Eye (tissue), 1 donor: Measurements from ENCODE around the gene HIP1R.

Experiments used
- DNase-seq: peaks from one replicate; pipeline ENCODE4 v3.0.0-alpha.2; 2015

The HIP1R gene

GRCh38 chr12:122830517-122831214, 4.6 kb upstream of the HIP1R start:
- DNase-seq, result no peak

GRCh38 chr12:122834104-122834920, 945 bp upstream of the HIP1R start:
- DNase-seq, result peak; percentile 94

GRCh38 chr12:122835750-122836026, 431 bp downstream of the HIP1R start:
- DNase-seq, result peak; percentile 35

GRCh38 chr12:122836027-122836921, 1.0 kb downstream of the HIP1R start:
- peak; percentile 66 for DNase-seq

- DNase-seq, result no peak
Measured at GRCh38 chr12:122837306-122838265, 2.3 kb downstream of the HIP1R start.

- DNase-seq, result no peak
Measured at GRCh38 chr12:122838841-122839240, 3.6 kb downstream of the HIP1R start.

- DNase-seq, result no peak
Measured at GRCh38 chr12:122839907-122840554, 4.8 kb downstream of the HIP1R start.

GRCh38 chr12:122840580-122841513, 5.6 kb downstream of the HIP1R start:
- no peak for DNase-seq

GRCh38 chr12:122841544-122842321, 6.5 kb downstream of the HIP1R start:
- no peak for DNase-seq

- no peak for DNase-seq
Measured at GRCh38 chr12:122842505-122843405, 7.5 kb downstream of the HIP1R start.

GRCh38 chr12:122843455-122843854, 8.2 kb downstream of the HIP1R start:
- no peak for DNase-seq

GRCh38 chr12:122844366-122844971, 9.2 kb downstream of the HIP1R start:
- DNase-seq, result no peak

- no peak for DNase-seq
Measured at GRCh38 chr12:122845041-122845864, 10.0 kb downstream of the HIP1R start.

- no peak for DNase-seq
Measured at GRCh38 chr12:122845865-122846621, 10.8 kb downstream of the HIP1R start.

GRCh38 chr12:122846622-122847515, 11.6 kb downstream of the HIP1R start:
- no peak for DNase-seq

GRCh38 chr12:122847516-122847836, 12.2 kb downstream of the HIP1R start:
- no peak for DNase-seq
